PC-3 (cell line): ENCODE results near the gene UBA1.

ENCODE experiments used
- EZH2 ChIP-seq: fragments of 300-600 bp; sonication (generic); IDR thresholded peaks from one replicate; pipeline ENCODE4 v1.6.1; 2017; ENCODE audit warnings: antibody characterized with exemption, mild to moderate bottlenecking, low read length; ENCODE audit not compliant: unreplicated experiment
- TF ChIP-seq, protein P1 (sequence below): fragments of 300-600 bp; sonication (generic); conservative IDR thresholded peaks from 2 replicates; pipeline ENCODE4 v1.5.1; 2017; ENCODE audit warnings: antibody characterized with exemption, low read depth, mild to moderate bottlenecking, low read length

DNA sequence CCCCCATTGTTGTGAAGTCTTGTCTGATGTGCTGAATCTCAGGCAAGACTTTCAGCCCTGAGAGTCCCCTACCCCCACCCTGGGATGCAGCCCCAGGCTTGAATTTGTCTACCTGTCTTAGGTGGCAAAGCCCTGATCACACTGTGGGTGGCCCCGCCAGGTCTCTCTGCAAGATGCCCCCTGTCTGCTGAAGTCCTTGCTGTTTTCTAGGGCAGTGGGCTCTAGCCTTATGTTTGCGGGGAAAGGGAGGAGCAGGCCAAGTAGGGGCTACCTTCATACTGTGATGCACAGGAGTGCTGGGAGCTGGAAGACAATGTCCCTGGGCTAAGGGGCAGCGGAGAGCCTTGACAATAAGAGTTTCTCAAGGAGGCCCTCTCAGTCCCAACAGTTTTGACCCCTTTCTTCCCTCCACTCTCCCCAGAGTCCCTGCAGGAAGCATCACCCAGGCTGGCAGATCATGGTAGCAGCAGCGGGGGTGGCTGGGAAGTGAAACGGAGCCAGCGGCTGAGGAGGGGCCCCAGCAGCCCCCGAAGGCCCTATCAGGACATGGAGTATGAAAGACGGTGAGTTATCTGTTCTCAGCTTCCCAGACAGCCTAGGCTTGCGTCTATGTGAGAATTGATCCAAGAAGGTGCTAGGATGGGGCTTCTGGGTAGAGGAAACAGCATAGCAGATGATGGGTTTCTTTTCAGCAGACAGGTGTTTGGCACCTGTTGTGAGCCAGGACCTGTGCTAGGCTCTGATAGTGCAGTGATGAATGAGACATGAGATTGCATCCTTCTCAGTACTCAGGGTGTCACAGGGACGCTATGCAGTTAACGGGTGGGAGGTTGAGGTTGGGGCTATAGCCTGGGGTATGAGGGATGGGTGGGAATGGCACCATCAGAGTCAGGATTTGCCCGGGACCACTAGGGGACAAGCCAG is 46.4 kb upstream of the UBA1 start:
- TF ChIP-seq, protein P1, sequence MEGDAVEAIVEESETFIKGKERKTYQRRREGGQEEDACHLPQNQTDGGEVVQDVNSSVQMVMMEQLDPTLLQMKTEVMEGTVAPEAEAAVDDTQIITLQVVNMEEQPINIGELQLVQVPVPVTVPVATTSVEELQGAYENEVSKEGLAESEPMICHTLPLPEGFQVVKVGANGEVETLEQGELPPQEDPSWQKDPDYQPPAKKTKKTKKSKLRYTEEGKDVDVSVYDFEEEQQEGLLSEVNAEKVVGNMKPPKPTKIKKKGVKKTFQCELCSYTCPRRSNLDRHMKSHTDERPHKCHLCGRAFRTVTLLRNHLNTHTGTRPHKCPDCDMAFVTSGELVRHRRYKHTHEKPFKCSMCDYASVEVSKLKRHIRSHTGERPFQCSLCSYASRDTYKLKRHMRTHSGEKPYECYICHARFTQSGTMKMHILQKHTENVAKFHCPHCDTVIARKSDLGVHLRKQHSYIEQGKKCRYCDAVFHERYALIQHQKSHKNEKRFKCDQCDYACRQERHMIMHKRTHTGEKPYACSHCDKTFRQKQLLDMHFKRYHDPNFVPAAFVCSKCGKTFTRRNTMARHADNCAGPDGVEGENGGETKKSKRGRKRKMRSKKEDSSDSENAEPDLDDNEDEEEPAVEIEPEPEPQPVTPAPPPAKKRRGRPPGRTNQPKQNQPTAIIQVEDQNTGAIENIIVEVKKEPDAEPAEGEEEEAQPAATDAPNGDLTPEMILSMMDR = no peak
- TF ChIP-seq EZH2 = no peak
